ENCODE results near the gene ARID1B.

- TF ChIP-seq CTCF (IDR thresholded peaks at IDR 0.05; ENCODE audit: low read length), result no peak
- no peak for TF ChIP-seq EZH2 (optimal IDR thresholded peaks at IDR 0.05; ENCODE audit: low read depth, low read length)
- TF ChIP-seq EZH2phosphoT487 (IDR thresholded peaks at IDR 0.05; ENCODE audit: low read length), result no peak
Measured at GRCh38 chr6:156727715-156728385, 49.3 kb upstream of the ARID1B start.

Measured in MM.1S (cell line).